Liver (tissue), 3 donors: Measurements from ENCODE around the gene LY6G5B.

Experiments used
- EGR1 ChIP-seq, 2 donors: IDR thresholded peaks; 2 replicates each; pipeline ENCODE4 v1.6.1; 2016 to 2018; ENCODE audit warnings: antibody characterized with exemption in 2 of 2, low read depth in 2 of 2
- GABPA ChIP-seq, 2 donors: IDR thresholded peaks in 1 of 2; conservative IDR thresholded peaks in 1 of 2; 2 replicates each; pipeline ENCODE4 v1.6.1; 2016; ENCODE audit warnings: antibody characterized with exemption in 2 of 2, mild to moderate bottlenecking in 1 of 2, moderate library complexity in 1 of 2
- HNF4G ChIP-seq: IDR thresholded peaks from 2 replicates; pipeline ENCODE4 v1.6.1; 2016; ENCODE audit warnings: antibody characterized with exemption
- JUND ChIP-seq, 2 donors: IDR thresholded peaks; 2 replicates each; pipeline ENCODE4 v1.6.1; 2016; ENCODE audit warnings: antibody characterized with exemption in 2 of 2
- TF ChIP-seq, protein P1 (sequence below): fragments of 150-350 bp; IDR thresholded peaks from 2 replicates; pipeline ENCODE4 v1.5.1; 2017; ENCODE audit warnings: improper control_type of control experiment, low read depth, low read length; ENCODE audit not compliant: missing input control
- TF ChIP-seq, protein P2 (sequence below): IDR thresholded peaks from 2 replicates; pipeline ENCODE4 v1.6.1; 2016; ENCODE audit warnings: antibody characterized with exemption
- donor health status: healthy.
- donor health status: healthy.

DNA sequence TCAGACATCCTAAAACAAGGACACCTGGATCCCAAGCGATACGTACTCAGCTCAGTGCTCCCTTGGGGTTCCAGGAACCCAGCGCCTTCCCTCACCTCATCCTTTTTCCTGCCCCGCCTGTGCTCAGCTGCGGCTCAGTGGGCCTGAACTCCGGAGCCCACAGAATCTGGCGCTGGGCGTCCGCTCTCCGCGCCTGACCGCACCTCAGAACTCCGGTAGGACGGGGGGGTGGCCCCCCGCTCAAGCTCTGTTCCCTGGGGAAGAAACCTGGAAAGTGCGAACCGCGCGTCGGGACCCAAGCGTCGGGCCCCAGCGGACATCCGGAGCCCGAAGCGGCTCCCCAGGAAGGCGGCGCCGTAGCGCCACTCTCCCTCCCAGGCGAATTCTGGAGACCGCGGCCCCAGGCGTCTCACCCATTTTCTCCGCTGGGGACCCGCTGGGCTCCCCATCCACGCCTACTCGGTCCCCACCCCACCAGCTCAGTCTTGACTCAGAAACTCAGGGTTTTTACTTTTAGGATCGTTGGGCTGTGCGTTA lies 11.4 kb downstream of the LY6G5B start:
- no peak for TF ChIP-seq EGR1 (IDR thresholded peaks at IDR 0.05; ENCODE audit: low read depth in 2 of 2)
- no peak for TF ChIP-seq HNF4G
- TF ChIP-seq, protein P1, sequence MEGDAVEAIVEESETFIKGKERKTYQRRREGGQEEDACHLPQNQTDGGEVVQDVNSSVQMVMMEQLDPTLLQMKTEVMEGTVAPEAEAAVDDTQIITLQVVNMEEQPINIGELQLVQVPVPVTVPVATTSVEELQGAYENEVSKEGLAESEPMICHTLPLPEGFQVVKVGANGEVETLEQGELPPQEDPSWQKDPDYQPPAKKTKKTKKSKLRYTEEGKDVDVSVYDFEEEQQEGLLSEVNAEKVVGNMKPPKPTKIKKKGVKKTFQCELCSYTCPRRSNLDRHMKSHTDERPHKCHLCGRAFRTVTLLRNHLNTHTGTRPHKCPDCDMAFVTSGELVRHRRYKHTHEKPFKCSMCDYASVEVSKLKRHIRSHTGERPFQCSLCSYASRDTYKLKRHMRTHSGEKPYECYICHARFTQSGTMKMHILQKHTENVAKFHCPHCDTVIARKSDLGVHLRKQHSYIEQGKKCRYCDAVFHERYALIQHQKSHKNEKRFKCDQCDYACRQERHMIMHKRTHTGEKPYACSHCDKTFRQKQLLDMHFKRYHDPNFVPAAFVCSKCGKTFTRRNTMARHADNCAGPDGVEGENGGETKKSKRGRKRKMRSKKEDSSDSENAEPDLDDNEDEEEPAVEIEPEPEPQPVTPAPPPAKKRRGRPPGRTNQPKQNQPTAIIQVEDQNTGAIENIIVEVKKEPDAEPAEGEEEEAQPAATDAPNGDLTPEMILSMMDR = peak; percentile 9
- TF ChIP-seq GABPA (IDR thresholded peaks at IDR 0.05 in 1 of 2, conservative IDR thresholded peaks at IDR 0.05 in 1 of 2) = no peak
- no peak for TF ChIP-seq JUND (IDR thresholded peaks at IDR 0.05)
- TF ChIP-seq, protein P2, sequence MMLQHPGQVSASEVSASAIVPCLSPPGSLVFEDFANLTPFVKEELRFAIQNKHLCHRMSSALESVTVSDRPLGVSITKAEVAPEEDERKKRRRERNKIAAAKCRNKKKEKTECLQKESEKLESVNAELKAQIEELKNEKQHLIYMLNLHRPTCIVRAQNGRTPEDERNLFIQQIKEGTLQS = no peak
